Measurements from ENCODE around the gene COLEC11. TPM values are rescaled to one million over a fixed set of nuclear protein-coding genes. Genes with fewer than 3 reads are reported as not detected.
A peak's percentile ranks its signal among the peaks of the same experiment; 100 is the strongest.

COLEC11 gene
- total RNA-seq, 1 donor from 2014 or later, result 10.1 TPM

- peaks cover 35% of the 10 kb centered on the region for H3K27me3 Mint-ChIP-seq (ENCODE audit: low read depth)
- no peak for TF ChIP-seq CTCF (IDR thresholded peaks at IDR 0.05; ENCODE audit: unreplicated experiment)
- H3K27ac Mint-ChIP-seq, result no peak overlapping the region
- H3K4me1 Mint-ChIP-seq, result peaks cover 2% of the 10 kb centered on the region
- H3K9me3 Mint-ChIP-seq, result no peaks in the 10 kb centered on the region
- peak in 1 of 2 experiments; percentile 10 for DNase-seq (ENCODE audit: low spot score in 2 of 2, unreplicated experiment in 2 of 2)
- H3K36me3 Mint-ChIP-seq, result no peaks in the 10 kb centered on the region
- H3K4me3 Mint-ChIP-seq, result no peak overlapping the region
These were observed 44.7 kb downstream of the COLEC11 start for GRCh38 chr2:3639653-3640052.

GRCh38 chr2:3641181-3641580 lies 46.3 kb downstream of the COLEC11 start:
- Mint-ChIP-seq H3K4me1 (no peaks in the 10 kb centered on the region), H3K9me3 (no peaks in the 10 kb centered on the region), H3K27ac (no peak overlapping the region), H3K4me3 (no peak overlapping the region), H3K27me3 (ENCODE audit: low read depth) (peaks cover 37% of the 10 kb centered on the region), H3K36me3 (no peaks in the 10 kb centered on the region)
- TF ChIP-seq CTCF (IDR thresholded peaks at IDR 0.05; ENCODE audit: unreplicated experiment), result no peak
- peak in 1 of 2 experiments; percentile 33 for DNase-seq (ENCODE audit: low spot score in 2 of 2, unreplicated experiment in 2 of 2)

GRCh38 chr2:3641841-3642421 lies 47.0 kb downstream of the COLEC11 start:
- peak in 1 of 2 experiments; percentile 30 for DNase-seq (ENCODE audit: low spot score in 2 of 2, unreplicated experiment in 2 of 2)
- Mint-ChIP-seq H3K4me3 (no peak overlapping the region), H3K36me3 (no peaks in the 10 kb centered on the region), H3K27me3 (ENCODE audit: low read depth) (peaks cover 38% of the 10 kb centered on the region), H3K4me1 (no peaks in the 10 kb centered on the region), H3K9me3 (no peaks in the 10 kb centered on the region), H3K27ac (no peak overlapping the region)
- TF ChIP-seq CTCF (IDR thresholded peaks at IDR 0.05; ENCODE audit: unreplicated experiment), result no peak

GRCh38 chr2:3642521-3643215 lies 47.8 kb downstream of the COLEC11 start:
- Mint-ChIP-seq H3K4me1 (no peaks in the 10 kb centered on the region), H3K27ac (no peak overlapping the region), H3K4me3 (no peak overlapping the region), H3K36me3 (no peaks in the 10 kb centered on the region), H3K27me3 (ENCODE audit: low read depth) (peaks cover 36% of the 10 kb centered on the region), H3K9me3 (no peaks in the 10 kb centered on the region)
- DNase-seq (ENCODE audit: low spot score in 2 of 2, unreplicated experiment in 2 of 2), result peak in 1 of 2 experiments; percentile 28
- no peak for TF ChIP-seq CTCF (IDR thresholded peaks at IDR 0.05; ENCODE audit: unreplicated experiment)

GRCh38 chr2:3643371-3644245 lies 48.7 kb downstream of the COLEC11 start:
- Mint-ChIP-seq H3K4me3 (no peak overlapping the region), H3K9me3 (no peaks in the 10 kb centered on the region), H3K4me1 (no peaks in the 10 kb centered on the region), H3K27me3 (ENCODE audit: low read depth) (peaks cover 38% of the 10 kb centered on the region), H3K36me3 (no peaks in the 10 kb centered on the region), H3K27ac (no peak overlapping the region)
- no peak for DNase-seq (ENCODE audit: low spot score in 2 of 2, unreplicated experiment in 2 of 2)
- no peak for TF ChIP-seq CTCF (IDR thresholded peaks at IDR 0.05; ENCODE audit: unreplicated experiment)

All from mesothelial cell of epicardium (in vitro differentiated cells).